ENCODE results near the gene SELENOM. TPM values are rescaled to one million over a fixed set of nuclear protein-coding genes. Genes with fewer than 3 reads are reported as not detected.

The SELENOM gene
- total RNA-seq, result 320 and 390 TPM in 2 replicates

GRCh38 chr22:31107178-31107893 lies at the start of gene SELENOM:
Gene SELENOM, minus strand, starts transcription at chr22:31107568. Its CDS starts 63 bp downstream, at chr22:31107505.

GRCh38 chr22:31139866-31140716 lies 32.7 kb upstream of the SELENOM start, which contains the start of gene PLA2G3:
Gene PLA2G3, minus strand, starts transcription at chr22:31140508. Its CDS starts 154 bp downstream, at chr22:31140354.

GRCh38 chr22:31122532-31123291 lies 15.3 kb upstream of the SELENOM start, which contains the start of gene INPP5J:
Gene INPP5J, plus strand, starts transcription at chr22:31122966. Its CDS starts 49 bp downstream, at chr22:31123015.

GRCh38 chr22:31080848-31081649 lies 26.3 kb downstream of the SELENOM start, which contains the start of gene SMTN:
Gene SMTN, plus strand, starts transcription at chr22:31081318. Its CDS starts 1,941 bp downstream, at chr22:31083259.

Other genes starting within 250 kb of the SELENOM start
- 11.4 and 13.4 TPM in 2 replicates for gene MORC2, start 138.8 kb downstream of the SELENOM start, total RNA-seq
- 35.4 and 47.0 TPM in 2 replicates for gene TUG1, start 138.3 kb downstream of the SELENOM start, total RNA-seq
- gene SMTN, start 26.2 kb downstream of the SELENOM start, total RNA-seq, result 50.5 and 76.5 TPM in 2 replicates
- gene INPP5J, start 15.4 kb upstream of the SELENOM start, total RNA-seq, result 0.16 TPM in 1 of 2 replicates, not detected in the other
- not detected in 2 replicates for gene PLA2G3, start 32.9 kb upstream of the SELENOM start, total RNA-seq
- gene RNF185, start 52.6 kb upstream of the SELENOM start, total RNA-seq, result 23.6 and 38.4 TPM in 2 replicates
- gene LIMK2, start 104.7 kb upstream of the SELENOM start, total RNA-seq, result 5.5 and 17.5 TPM in 2 replicates
- gene PIK3IP1, start 184.9 kb upstream of the SELENOM start, total RNA-seq, result 12.1 and 14.7 TPM in 2 replicates
- gene PATZ1, start 238.8 kb upstream of the SELENOM start, total RNA-seq, result 11.9 and 13.1 TPM in 2 replicates

Measured in cardiac atrium fibroblast (primary cell).